ENCODE results near the gene ZGRF1.

DNA sequence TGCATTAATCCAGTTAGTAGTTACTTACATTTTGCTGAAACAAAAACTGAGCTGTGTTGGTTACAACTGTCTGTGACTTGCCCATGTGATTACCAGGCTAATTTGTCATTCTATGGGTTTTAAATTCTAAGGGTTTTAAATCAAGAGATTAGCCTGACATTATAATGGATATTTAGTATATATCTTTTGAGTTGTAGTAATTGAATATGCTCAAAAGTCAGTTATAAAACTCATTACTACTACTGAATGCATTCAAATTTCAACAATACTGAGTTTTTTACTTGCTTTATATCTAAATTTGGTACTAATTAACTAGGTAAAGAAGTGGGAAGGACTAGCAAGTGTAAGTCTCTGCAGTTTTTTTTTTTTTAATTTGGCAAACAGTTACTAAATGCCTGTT lies 14.9 kb upstream of the ZGRF1 start:
- TF ChIP-seq CTCF (IDR thresholded peaks at IDR 0.05; ENCODE audit: low read depth, low read length, poor library complexity, severe bottlenecking): no peak
- no peak for TF ChIP-seq EZH2phosphoT487 (IDR thresholded peaks at IDR 0.05; ENCODE audit: borderline replicate concordance, low read length)
